SK-N-SH treated with all-trans-retinoic acid at 6 μM for 48 hours (cell line): ENCODE data around the gene CMTR1.

Experiments
- CSDC2 ChIP-seq: fragments of 250-450 bp; sonication (Bioruptor Pico); IDR thresholded peaks from 2 replicates; pipeline ENCODE4 v1.5.0; 2020; ENCODE audit warnings: mild to moderate bottlenecking, moderate library complexity
- ESRRG ChIP-seq: fragments of 250-450 bp; sonication (Bioruptor Pico); IDR thresholded peaks from 2 replicates; pipeline ENCODE4 v1.6.1; 2021; ENCODE audit warnings: mild to moderate bottlenecking
- PATZ1 ChIP-seq: fragments of 250-450 bp; sonication (Bioruptor Pico); IDR thresholded peaks from 2 replicates; pipeline ENCODE4 v1.8.0; 2020; ENCODE audit warnings: mild to moderate bottlenecking, moderate library complexity, borderline replicate concordance
- PPARA ChIP-seq: fragments of 250-450 bp; sonication (Bioruptor Pico); IDR thresholded peaks from 2 replicates; pipeline ENCODE4 v1.5.0; 2020; ENCODE audit warnings: mild to moderate bottlenecking, borderline replicate concordance

GRCh38 chr6:37463110-37463509, 30.1 kb downstream of the CMTR1 start:
- TF ChIP-seq ESRRG (CRISPR knock-in tag) (no peak), CSDC2 (no peak), PATZ1 (CRISPR knock-in tag) (no peak), PPARA (CRISPR knock-in tag) (no peak)
